ENCODE measurements around the gene PLXNA3. TPM values are rescaled to one million over a fixed set of nuclear protein-coding genes. Genes with fewer than 3 reads are reported as not detected.

The PLXNA3 gene
- total and polyA plus RNA-seq, 7 donors = 1.7 to 6.5 (median 3.3) TPM

- intact Hi-C loops (cut with DNase I) = no loop called here
- Histone ChIP-seq H3K27ac (no peak overlapping the region), H3K9me3 (no peaks in the 10 kb centered on the region), H3K4me1 (no peaks in the 10 kb centered on the region), H3K4me3 (no peak overlapping the region), H3K27me3 (ENCODE audit: insufficient read depth in 3 of 3, low read length in 2 of 3) (no peaks in the 10 kb centered on the region), H3K36me3 (ENCODE audit: insufficient read depth in 1 of 2, low read depth in 1 of 2) (no peaks in the 10 kb centered on the region)
- ATAC-seq (no peak), DNase-seq (no peak)
- WGBS, 3 donors = 89 to 97% (median 95%) methylated on average over 7 to 8 of the region's 8 CpGs
- TF ChIP-seq, protein P1, sequence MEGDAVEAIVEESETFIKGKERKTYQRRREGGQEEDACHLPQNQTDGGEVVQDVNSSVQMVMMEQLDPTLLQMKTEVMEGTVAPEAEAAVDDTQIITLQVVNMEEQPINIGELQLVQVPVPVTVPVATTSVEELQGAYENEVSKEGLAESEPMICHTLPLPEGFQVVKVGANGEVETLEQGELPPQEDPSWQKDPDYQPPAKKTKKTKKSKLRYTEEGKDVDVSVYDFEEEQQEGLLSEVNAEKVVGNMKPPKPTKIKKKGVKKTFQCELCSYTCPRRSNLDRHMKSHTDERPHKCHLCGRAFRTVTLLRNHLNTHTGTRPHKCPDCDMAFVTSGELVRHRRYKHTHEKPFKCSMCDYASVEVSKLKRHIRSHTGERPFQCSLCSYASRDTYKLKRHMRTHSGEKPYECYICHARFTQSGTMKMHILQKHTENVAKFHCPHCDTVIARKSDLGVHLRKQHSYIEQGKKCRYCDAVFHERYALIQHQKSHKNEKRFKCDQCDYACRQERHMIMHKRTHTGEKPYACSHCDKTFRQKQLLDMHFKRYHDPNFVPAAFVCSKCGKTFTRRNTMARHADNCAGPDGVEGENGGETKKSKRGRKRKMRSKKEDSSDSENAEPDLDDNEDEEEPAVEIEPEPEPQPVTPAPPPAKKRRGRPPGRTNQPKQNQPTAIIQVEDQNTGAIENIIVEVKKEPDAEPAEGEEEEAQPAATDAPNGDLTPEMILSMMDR (IDR thresholded peaks at IDR 0.05) = no peak
Observed at GRCh38 chrX:154519389-154519788, 61.3 kb downstream of the PLXNA3 start.

GRCh38 chrX:154525606-154526490, 67.8 kb downstream of the PLXNA3 start:
- H3K9me3 ChIP-seq = no peaks in the 10 kb centered on the region
- H3K27me3 ChIP-seq (ENCODE audit: insufficient read depth in 3 of 3, low read length in 2 of 3) = no peaks in the 10 kb centered on the region
- H3K4me3 ChIP-seq = no peak overlapping the region
- WGBS, 3 donors = 67 to 75% (median 74%) methylated on average over 14 of the region's 14 CpGs
- DNase-seq = no peak
- intact Hi-C loops (cut with DNase I) = no loop called here
- no peak for ATAC-seq
- H3K27ac ChIP-seq = no peak overlapping the region
- peaks cover 4% of the 10 kb centered on the region for H3K4me1 ChIP-seq
- TF ChIP-seq, protein P1 (IDR thresholded peaks at IDR 0.05) = no peak
- no peaks in the 10 kb centered on the region for H3K36me3 ChIP-seq (ENCODE audit: insufficient read depth in 1 of 2, low read depth in 1 of 2)

- Histone ChIP-seq H3K36me3 (ENCODE audit: insufficient read depth in 1 of 2, low read depth in 1 of 2) (peaks cover 0 to 6% of the 10 kb centered on the region in 2 donors), H3K27ac (peak overlapping the region; percentile 71), H3K4me1 (peaks cover 4% of the 10 kb centered on the region), H3K27me3 (ENCODE audit: insufficient read depth in 3 of 3, low read length in 2 of 3) (no peaks in the 10 kb centered on the region), H3K4me3 (peak overlapping the region; percentile 45), H3K9me3 (no peaks in the 10 kb centered on the region)
- WGBS, 3 donors = 3 to 18% (median 7%) methylated on average over 12 to 15 of the region's 15 CpGs
- ATAC-seq (peak; percentile 80 to 93 (median 84)), DNase-seq (peak; percentile 73 to 85)
- TF ChIP-seq, protein P1 (IDR thresholded peaks at IDR 0.05) = peak; percentile 37
- intact Hi-C loops (cut with DNase I) = no loop called here
Observed at GRCh38 chrX:154526901-154527675, 69.0 kb downstream of the PLXNA3 start.

Other genes with a start within 250 kb of the PLXNA3 start
- not detected for gene OPN1MW2, start 238.5 kb upstream of the PLXNA3 start, total RNA-seq
- gene OPN1MW2, start 238.5 kb upstream of the PLXNA3 start, polyA plus RNA-seq = not detected
- not detected for gene OPN1MW3, start 200.7 kb upstream of the PLXNA3 start, total RNA-seq
- gene OPN1MW3, start 200.7 kb upstream of the PLXNA3 start, polyA plus RNA-seq = not detected
- not detected for gene TEX28, start 163.2 kb upstream of the PLXNA3 start, total RNA-seq
- gene TEX28, start 163.2 kb upstream of the PLXNA3 start, polyA plus RNA-seq = not detected
- under 1 TPM in 3 of 4 donors, not detected in 1; 0.19 to 0.44 (median 0.26) TPM for gene TKTL1, start 162.5 kb upstream of the PLXNA3 start, total RNA-seq
- gene TKTL1, start 162.5 kb upstream of the PLXNA3 start, polyA plus RNA-seq = under 1 TPM; 0.24 to 0.52 (median 0.30) TPM
- 10 to 100 TPM; 66.9 to 92.5 (median 76.4) TPM for gene FLNA, start 83.6 kb upstream of the PLXNA3 start, total RNA-seq
- gene FLNA, start 83.6 kb upstream of the PLXNA3 start, polyA plus RNA-seq = 100 to 1,000 TPM in 1 of 3 donors, 10 to 100 TPM in 2; 45.7 to 106 (median 56.0) TPM
- gene EMD, start 79.0 kb upstream of the PLXNA3 start, total RNA-seq = 10 to 100 TPM; 61.1 to 78.2 (median 66.5) TPM
- gene EMD, start 79.0 kb upstream of the PLXNA3 start, polyA plus RNA-seq = 100 to 1,000 TPM in 1 of 3 donors, 10 to 100 TPM in 2; 91.6 to 101 (median 94.9) TPM
- 1,000 to 10,000 TPM; 1,403 to 2,633 (median 2,325) TPM for gene RPL10, start 59.9 kb upstream of the PLXNA3 start, total RNA-seq
- gene RPL10, start 59.9 kb upstream of the PLXNA3 start, polyA plus RNA-seq = 1,000 to 10,000 TPM; 4,938 to 5,433 (median 5,248) TPM
- gene DNASE1L1, start 49.0 kb upstream of the PLXNA3 start, total RNA-seq = 100 to 1,000 TPM in 2 of 4 donors, 10 to 100 TPM in 2; 72.6 to 149 (median 111) TPM
- gene DNASE1L1, start 49.0 kb upstream of the PLXNA3 start, polyA plus RNA-seq = 10 to 100 TPM; 42.2 to 75.1 (median 71.1) TPM
- gene TAFAZZIN, start 46.7 kb upstream of the PLXNA3 start, total RNA-seq = 10 to 100 TPM; 17.7 to 25.5 (median 23.6) TPM
- gene TAFAZZIN, start 46.7 kb upstream of the PLXNA3 start, polyA plus RNA-seq = 10 to 100 TPM; 19.2 to 21.8 (median 20.7) TPM
- 10 to 100 TPM; 34.1 to 38.6 (median 34.5) TPM for gene ATP6AP1, start 29.6 kb upstream of the PLXNA3 start, total RNA-seq
- gene ATP6AP1, start 29.6 kb upstream of the PLXNA3 start, polyA plus RNA-seq = 10 to 100 TPM; 28.3 to 37.1 (median 31.0) TPM
- gene GDI1, start 21.1 kb upstream of the PLXNA3 start, total RNA-seq = 10 to 100 TPM; 37.4 to 57.7 (median 49.8) TPM
- 10 to 100 TPM; 37.4 to 52.4 (median 50.7) TPM for gene GDI1, start 21.1 kb upstream of the PLXNA3 start, polyA plus RNA-seq
- gene FAM50A, start 14.1 kb upstream of the PLXNA3 start, total RNA-seq = 10 to 100 TPM; 48.6 to 75.7 (median 55.6) TPM
- gene FAM50A, start 14.1 kb upstream of the PLXNA3 start, polyA plus RNA-seq = 100 to 1,000 TPM in 1 of 3 donors, 10 to 100 TPM in 2; 55.0 to 117 (median 86.5) TPM
- 10 to 100 TPM; 10.7 to 24.1 (median 22.7) TPM for gene LAGE3, start 21.0 kb downstream of the PLXNA3 start, total RNA-seq
- 10 to 100 TPM; 24.3 to 64.8 (median 27.4) TPM for gene LAGE3, start 21.0 kb downstream of the PLXNA3 start, polyA plus RNA-seq
- gene UBL4A, start 28.3 kb downstream of the PLXNA3 start, total RNA-seq = 10 to 100 TPM; 38.3 to 69.9 (median 46.3) TPM
- gene UBL4A, start 28.3 kb downstream of the PLXNA3 start, polyA plus RNA-seq = 100 to 1,000 TPM in 2 of 3 donors, 10 to 100 TPM in 1; 64.4 to 118 (median 106) TPM
- gene SLC10A3, start 32.3 kb downstream of the PLXNA3 start, total RNA-seq = 10 to 100 TPM in 3 of 4 donors, 1 to 10 TPM in 1; 7.2 to 15.7 (median 13.8) TPM
- gene SLC10A3, start 32.3 kb downstream of the PLXNA3 start, polyA plus RNA-seq = 10 to 100 TPM; 16.3 to 39.8 (median 32.2) TPM
- gene FAM3A, start 58.0 kb downstream of the PLXNA3 start, total RNA-seq = 10 to 100 TPM; 29.7 to 34.8 (median 32.8) TPM
- 10 to 100 TPM; 37.5 to 40.4 (median 37.7) TPM for gene FAM3A, start 58.0 kb downstream of the PLXNA3 start, polyA plus RNA-seq
- gene G6PD, start 88.6 kb downstream of the PLXNA3 start, total RNA-seq = 1 to 10 TPM; 6.2 to 9.1 (median 7.1) TPM
- 1 to 10 TPM; 3.2 to 7.8 (median 4.6) TPM for gene G6PD, start 88.6 kb downstream of the PLXNA3 start, polyA plus RNA-seq
- gene IKBKG, start 89.3 kb downstream of the PLXNA3 start, total RNA-seq = 10 to 100 TPM; 11.3 to 27.5 (median 16.9) TPM
- gene IKBKG, start 89.3 kb downstream of the PLXNA3 start, polyA plus RNA-seq = 10 to 100 TPM; 16.9 to 28.8 (median 22.8) TPM
- gene CTAG1A, start 126.9 kb downstream of the PLXNA3 start, total RNA-seq = not detected
- gene CTAG1A, start 126.9 kb downstream of the PLXNA3 start, polyA plus RNA-seq = not detected
- gene CTAG1B, start 161.0 kb downstream of the PLXNA3 start, total RNA-seq = not detected
- not detected for gene CTAG1B, start 161.0 kb downstream of the PLXNA3 start, polyA plus RNA-seq
- gene CTAG2, start 195.3 kb downstream of the PLXNA3 start, total RNA-seq = under 1 TPM in 1 of 4 donors, not detected in 3; 0.39 TPM
- 1 to 10 TPM in 1 of 3 donors, not detected in 2; 4.9 TPM for gene CTAG2, start 195.3 kb downstream of the PLXNA3 start, polyA plus RNA-seq

Data from psoas muscle (tissue), 8 donors.